GM12872 (cell line): ENCODE data around the gene ALX1.

Experiments
- TF ChIP-seq, protein P1 (sequence below): IDR thresholded peaks from 3 replicates; pipeline ENCODE4 v1.5.1; 2011; ENCODE audit warnings: low read depth, mild to moderate bottlenecking, low read length, moderate library complexity; ENCODE audit not compliant: insufficient read depth

ALX1 gene

DNA sequence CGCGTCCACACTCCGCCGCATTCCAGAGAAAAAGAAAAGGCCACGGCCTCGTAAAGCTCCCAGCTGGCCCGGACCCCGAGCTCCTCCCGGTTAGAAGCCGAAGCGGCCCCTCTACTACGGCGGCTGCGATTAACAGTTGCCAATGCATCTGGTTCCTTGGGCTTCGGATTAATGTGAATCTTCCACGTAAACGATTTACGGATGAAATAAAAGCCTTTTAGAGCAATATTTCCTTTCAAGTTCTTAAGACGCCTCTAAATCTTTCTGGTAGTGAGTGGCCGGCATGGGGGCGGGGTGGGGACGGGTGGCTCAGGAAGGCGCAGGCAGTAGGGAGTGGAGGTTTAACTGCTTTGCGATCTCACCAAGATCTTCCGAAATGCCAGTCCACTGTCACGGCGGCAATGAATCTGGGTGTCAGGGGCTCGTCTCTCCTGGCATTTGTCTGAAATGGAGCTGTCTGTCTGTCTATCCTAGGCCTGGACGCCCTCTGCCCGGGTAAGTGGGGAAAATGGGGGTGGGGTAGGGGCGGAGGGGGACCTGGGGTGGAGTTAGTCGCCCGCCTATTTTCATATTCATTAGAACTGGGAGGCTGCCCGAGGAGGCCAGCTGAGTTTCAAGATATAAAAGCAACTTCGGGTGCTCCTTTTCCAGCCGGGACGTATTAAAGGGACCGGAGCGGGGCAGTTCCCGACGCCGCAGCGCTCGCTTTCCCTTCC lies 413 bp upstream of the ALX1 start:
- TF ChIP-seq, protein P1, sequence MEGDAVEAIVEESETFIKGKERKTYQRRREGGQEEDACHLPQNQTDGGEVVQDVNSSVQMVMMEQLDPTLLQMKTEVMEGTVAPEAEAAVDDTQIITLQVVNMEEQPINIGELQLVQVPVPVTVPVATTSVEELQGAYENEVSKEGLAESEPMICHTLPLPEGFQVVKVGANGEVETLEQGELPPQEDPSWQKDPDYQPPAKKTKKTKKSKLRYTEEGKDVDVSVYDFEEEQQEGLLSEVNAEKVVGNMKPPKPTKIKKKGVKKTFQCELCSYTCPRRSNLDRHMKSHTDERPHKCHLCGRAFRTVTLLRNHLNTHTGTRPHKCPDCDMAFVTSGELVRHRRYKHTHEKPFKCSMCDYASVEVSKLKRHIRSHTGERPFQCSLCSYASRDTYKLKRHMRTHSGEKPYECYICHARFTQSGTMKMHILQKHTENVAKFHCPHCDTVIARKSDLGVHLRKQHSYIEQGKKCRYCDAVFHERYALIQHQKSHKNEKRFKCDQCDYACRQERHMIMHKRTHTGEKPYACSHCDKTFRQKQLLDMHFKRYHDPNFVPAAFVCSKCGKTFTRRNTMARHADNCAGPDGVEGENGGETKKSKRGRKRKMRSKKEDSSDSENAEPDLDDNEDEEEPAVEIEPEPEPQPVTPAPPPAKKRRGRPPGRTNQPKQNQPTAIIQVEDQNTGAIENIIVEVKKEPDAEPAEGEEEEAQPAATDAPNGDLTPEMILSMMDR = no peak

- TF ChIP-seq, protein P1 = no peak
Measured at GRCh38 chr12:85280984-85281630, 1.1 kb downstream of the ALX1 start.

- TF ChIP-seq, protein P1 = no peak
Measured at GRCh38 chr12:85281636-85282312, 1.8 kb downstream of the ALX1 start.

DNA sequence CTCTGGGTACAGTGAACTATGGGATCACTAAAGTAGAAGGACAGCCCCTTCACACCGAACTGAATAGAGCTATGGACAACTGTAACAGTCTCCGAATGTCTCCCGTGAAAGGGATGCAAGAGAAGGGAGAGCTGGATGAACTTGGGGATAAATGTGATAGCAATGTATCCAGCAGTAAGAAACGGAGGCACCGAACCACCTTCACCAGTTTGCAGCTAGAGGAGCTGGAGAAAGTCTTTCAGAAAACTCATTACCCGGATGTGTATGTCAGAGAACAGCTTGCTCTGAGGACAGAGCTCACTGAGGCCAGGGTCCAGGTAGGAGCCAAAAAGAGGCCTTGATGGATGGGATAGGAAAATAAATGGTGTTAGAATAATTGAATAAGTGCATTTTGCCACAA lies 3.5 kb downstream of the ALX1 start:
- TF ChIP-seq, protein P1 = no peak

- TF ChIP-seq, protein P1 = no peak
Measured at GRCh38 chr12:85296362-85296761, 16.3 kb downstream of the ALX1 start.

DNA sequence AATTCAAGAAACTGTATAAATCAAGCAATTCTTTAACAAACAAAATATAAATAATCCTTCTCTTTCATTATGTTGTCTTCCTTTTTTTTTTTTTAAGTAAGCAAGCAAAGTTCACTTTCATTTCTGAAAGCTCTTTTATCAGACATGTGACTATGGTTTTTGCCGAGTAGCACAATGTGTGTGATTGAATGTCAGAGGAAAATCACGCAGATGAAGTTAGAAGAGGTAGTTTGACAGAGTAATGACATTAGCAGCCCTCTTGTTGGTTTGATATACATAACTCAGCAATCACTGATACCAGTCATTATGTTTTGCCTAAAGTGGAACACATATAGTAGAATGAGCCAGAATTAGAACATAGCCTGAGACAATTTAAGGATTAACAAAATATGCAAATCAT lies 19.0 kb downstream of the ALX1 start:
- TF ChIP-seq, protein P1 = no peak

DNA sequence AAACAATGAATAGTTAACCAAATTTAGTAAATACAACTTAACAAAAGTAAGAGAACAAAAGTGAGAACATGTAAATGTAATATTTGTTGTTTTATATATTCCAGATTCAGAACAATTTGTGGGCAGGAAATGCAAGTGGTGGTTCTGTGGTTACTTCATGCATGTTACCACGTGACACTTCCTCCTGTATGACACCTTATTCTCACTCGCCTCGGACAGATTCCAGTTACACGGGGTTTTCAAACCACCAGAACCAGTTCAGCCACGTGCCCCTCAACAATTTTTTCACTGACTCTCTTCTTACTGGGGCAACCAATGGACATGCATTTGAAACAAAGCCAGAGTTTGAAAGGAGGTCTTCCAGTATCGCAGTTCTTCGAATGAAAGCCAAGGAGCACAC lies 21.0 kb downstream of the ALX1 start:
- TF ChIP-seq, protein P1 = no peak
